HepG2 (cell line): ENCODE measurements around the gene TNFRSF25.
A peak's percentile ranks its signal among the peaks of the same experiment; 100 is the strongest.

Experiments used
- CBX5 ChIP-seq: sonication (generic); formaldehyde crosslinking; IDR thresholded peaks from 2 replicates; pipeline ENCODE4 v1.4.0; 2020; ENCODE audit warnings: missing genetic modification reagents, borderline replicate concordance
- EP300 ChIP-seq, 3 experiments: sonication (generic) in 1 of 3; formaldehyde crosslinking in 1 of 3; IDR thresholded peaks; 2 replicates each; pipeline versions ENCODE4 v1.5.1 to v1.6.1; 2011 to 2020; ENCODE audit warnings: low read depth in 2 of 3, low read length in 2 of 3, borderline replicate concordance in 1 of 3, improper control_type of control experiment in 1 of 3, mild to moderate bottlenecking in 1 of 3, missing genetic modification reagents in 1 of 3, moderate library complexity in 1 of 3
- IKZF5 ChIP-seq: IDR thresholded peaks from 2 replicates; pipeline ENCODE4 v1.6.1; 2018; ENCODE audit warnings: missing genetic modification reagents, mild to moderate bottlenecking, missing compliant biosample characterization
- MZF1 ChIP-seq: sonication (generic); formaldehyde crosslinking; IDR thresholded peaks from 2 replicates; pipeline ENCODE4 v1.8.1; 2023; ENCODE audit warnings: mild to moderate bottlenecking, missing genetic modification reagents, borderline replicate concordance
- POLR2A ChIP-seq, 2 experiments: IDR thresholded peaks; 2 replicates each; pipeline ENCODE4 v1.6.1; 2011; ENCODE audit warnings: low read depth in 2 of 2, low read length in 2 of 2, mild to moderate bottlenecking in 1 of 2, moderate library complexity in 1 of 2; ENCODE audit not compliant: insufficient read depth in 1 of 2
- RFX5 ChIP-seq: IDR thresholded peaks from 2 replicates; pipeline ENCODE4 v1.6.1; 2011; ENCODE audit warnings: low read depth, low read length, improper control_type of control experiment
- USF2 ChIP-seq, 2 experiments: sonication (generic) in 1 of 2; formaldehyde crosslinking in 1 of 2; IDR thresholded peaks; 2 replicates each; pipeline versions ENCODE4 v1.5.1 to v1.6.1; 2011 to 2020; ENCODE audit warnings: borderline replicate concordance in 1 of 2, low read depth in 1 of 2, low read length in 1 of 2, mild to moderate bottlenecking in 1 of 2, missing genetic modification reagents in 1 of 2, moderate library complexity in 1 of 2
- ZNF383 ChIP-seq: sonication (generic); formaldehyde crosslinking; IDR thresholded peaks from 2 replicates; pipeline ENCODE4 v1.4.0; 2020; ENCODE audit warnings: missing genetic modification reagents, mild to moderate bottlenecking, borderline replicate concordance
- ZNF563 ChIP-seq: sonication (generic); formaldehyde crosslinking; IDR thresholded peaks from 2 replicates; pipeline ENCODE4 v1.8.0; 2022; ENCODE audit warnings: mild to moderate bottlenecking, moderate library complexity, missing genetic modification reagents
- TF ChIP-seq, protein P1 (sequence below): sonication (generic); formaldehyde crosslinking; IDR thresholded peaks from 2 replicates; pipeline ENCODE4 v1.5.0; 2020; ENCODE audit warnings: mild to moderate bottlenecking, missing genetic modification reagents, moderate library complexity
- TF ChIP-seq, protein P2 (sequence below): sonication (generic); formaldehyde crosslinking; IDR thresholded peaks from 2 replicates; pipeline ENCODE4 v1.4.0; 2020; ENCODE audit warnings: missing genetic modification reagents

DNA sequence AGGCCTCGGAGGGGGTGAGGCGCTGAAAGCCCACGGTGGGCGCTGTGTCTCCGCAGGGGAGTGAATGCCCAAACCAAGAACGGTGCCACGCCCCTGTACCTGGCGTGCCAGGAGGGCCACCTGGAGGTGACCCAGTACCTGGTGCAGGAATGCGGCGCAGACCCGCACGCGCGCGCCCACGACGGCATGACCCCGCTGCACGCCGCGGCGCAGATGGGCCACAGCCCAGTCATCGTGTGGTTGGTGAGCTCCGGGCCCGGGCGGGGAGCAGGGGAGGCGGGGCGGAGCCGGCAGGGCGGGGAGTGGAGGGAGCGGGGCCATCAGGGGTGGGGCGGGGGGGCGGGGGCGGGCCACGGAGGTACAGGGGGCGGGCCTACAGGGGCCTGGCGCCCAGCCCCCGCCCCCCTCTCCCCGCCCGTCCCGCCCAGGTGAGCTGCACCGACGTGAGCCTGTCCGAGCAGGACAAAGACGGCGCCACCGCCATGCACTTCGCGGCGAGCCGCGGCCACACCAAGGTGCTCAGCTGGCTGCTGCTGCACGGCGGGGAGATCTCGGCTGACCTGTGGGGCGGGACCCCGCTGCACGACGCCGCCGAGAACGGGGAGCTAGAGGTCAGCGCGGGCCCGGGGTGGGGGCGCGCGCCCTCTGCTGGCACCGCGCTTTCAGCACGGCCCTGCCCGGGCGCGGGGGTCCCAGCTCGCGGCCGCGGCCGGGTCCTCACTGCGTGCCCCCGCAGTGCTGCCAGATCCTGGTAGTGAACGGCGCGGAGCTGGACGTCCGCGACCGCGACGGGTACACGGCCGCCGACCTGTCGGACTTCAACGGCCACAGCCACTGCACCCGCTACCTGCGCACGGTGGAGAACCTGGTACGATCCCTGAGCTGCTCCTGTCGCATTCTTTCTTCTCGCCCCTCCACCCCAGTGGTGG lies 25.5 kb downstream of the TNFRSF25 start:
- TF ChIP-seq POLR2A (IDR thresholded peaks at IDR 0.05; ENCODE audit: insufficient read depth in 1 of 2, low read depth in 2 of 2, low read length in 2 of 2) (no peak), EP300 (IDR thresholded peaks at IDR 0.05; ENCODE audit: low read depth in 2 of 2, low read length in 2 of 2) (no peak), EP300 (CRISPR knock-in tag; IDR thresholded peaks at IDR 0.05; ENCODE audit: borderline replicate concordance) (no peak), ZNF383 (CRISPR knock-in tag) (no peak), MZF1 (no peak), ZNF563 (CRISPR knock-in tag) (no peak; the same call in 1 of the 2 replicates), USF2 (IDR thresholded peaks at IDR 0.05; ENCODE audit: low read depth, low read length) (no peak), USF2 (CRISPR knock-in tag; IDR thresholded peaks at IDR 0.05; ENCODE audit: borderline replicate concordance) (no peak), CBX5 (CRISPR knock-in tag) (no peak), IKZF5 (CRISPR knock-in tag) (no peak), RFX5 (no peak)
- TF ChIP-seq, protein P1, sequence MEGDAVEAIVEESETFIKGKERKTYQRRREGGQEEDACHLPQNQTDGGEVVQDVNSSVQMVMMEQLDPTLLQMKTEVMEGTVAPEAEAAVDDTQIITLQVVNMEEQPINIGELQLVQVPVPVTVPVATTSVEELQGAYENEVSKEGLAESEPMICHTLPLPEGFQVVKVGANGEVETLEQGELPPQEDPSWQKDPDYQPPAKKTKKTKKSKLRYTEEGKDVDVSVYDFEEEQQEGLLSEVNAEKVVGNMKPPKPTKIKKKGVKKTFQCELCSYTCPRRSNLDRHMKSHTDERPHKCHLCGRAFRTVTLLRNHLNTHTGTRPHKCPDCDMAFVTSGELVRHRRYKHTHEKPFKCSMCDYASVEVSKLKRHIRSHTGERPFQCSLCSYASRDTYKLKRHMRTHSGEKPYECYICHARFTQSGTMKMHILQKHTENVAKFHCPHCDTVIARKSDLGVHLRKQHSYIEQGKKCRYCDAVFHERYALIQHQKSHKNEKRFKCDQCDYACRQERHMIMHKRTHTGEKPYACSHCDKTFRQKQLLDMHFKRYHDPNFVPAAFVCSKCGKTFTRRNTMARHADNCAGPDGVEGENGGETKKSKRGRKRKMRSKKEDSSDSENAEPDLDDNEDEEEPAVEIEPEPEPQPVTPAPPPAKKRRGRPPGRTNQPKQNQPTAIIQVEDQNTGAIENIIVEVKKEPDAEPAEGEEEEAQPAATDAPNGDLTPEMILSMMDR (CRISPR knock-in tag) = peak; percentile 69
- TF ChIP-seq, protein P2, sequence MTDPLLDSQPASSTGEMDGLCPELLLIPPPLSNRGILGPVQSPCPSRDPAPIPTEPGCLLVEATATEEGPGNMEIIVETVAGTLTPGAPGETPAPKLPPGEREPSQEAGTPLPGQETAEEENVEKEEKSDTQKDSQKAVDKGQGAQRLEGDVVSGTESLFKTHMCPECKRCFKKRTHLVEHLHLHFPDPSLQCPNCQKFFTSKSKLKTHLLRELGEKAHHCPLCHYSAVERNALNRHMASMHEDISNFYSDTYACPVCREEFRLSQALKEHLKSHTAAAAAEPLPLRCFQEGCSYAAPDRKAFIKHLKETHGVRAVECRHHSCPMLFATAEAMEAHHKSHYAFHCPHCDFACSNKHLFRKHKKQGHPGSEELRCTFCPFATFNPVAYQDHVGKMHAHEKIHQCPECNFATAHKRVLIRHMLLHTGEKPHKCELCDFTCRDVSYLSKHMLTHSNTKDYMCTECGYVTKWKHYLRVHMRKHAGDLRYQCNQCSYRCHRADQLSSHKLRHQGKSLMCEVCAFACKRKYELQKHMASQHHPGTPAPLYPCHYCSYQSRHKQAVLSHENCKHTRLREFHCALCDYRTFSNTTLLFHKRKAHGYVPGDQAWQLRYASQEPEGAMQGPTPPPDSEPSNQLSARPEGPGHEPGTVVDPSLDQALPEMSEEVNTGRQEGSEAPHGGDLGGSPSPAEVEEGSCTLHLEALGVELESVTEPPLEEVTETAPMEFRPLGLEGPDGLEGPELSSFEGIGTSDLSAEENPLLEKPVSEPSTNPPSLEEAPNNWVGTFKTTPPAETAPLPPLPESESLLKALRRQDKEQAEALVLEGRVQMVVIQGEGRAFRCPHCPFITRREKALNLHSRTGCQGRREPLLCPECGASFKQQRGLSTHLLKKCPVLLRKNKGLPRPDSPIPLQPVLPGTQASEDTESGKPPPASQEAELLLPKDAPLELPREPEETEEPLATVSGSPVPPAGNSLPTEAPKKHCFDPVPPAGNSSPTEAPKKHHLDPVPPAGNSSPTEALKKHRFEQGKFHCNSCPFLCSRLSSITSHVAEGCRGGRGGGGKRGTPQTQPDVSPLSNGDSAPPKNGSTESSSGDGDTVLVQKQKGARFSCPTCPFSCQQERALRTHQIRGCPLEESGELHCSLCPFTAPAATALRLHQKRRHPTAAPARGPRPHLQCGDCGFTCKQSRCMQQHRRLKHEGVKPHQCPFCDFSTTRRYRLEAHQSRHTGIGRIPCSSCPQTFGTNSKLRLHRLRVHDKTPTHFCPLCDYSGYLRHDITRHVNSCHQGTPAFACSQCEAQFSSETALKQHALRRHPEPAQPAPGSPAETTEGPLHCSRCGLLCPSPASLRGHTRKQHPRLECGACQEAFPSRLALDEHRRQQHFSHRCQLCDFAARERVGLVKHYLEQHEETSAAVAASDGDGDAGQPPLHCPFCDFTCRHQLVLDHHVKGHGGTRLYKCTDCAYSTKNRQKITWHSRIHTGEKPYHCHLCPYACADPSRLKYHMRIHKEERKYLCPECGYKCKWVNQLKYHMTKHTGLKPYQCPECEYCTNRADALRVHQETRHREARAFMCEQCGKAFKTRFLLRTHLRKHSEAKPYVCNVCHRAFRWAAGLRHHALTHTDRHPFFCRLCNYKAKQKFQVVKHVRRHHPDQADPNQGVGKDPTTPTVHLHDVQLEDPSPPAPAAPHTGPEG = no peak
